ENCODE results near the gene TRAPPC10. TPM values are rescaled to one million over a fixed set of nuclear protein-coding genes. Genes with fewer than 3 reads are reported as not detected.
A peak's percentile ranks its signal among the peaks of the same experiment; 100 is the strongest.

The TRAPPC10 gene
- total RNA-seq, 3 donors from 2014 or later, result 43.0 to 48.1 (median 44.8) TPM

- H3K27me3 Mint-ChIP-seq (ENCODE audit: low read depth), result no peaks in the 10 kb centered on the region
- peaks cover 2% of the 10 kb centered on the region for H3K36me3 Mint-ChIP-seq (ENCODE audit: insufficient read depth)
- H3K4me3 Mint-ChIP-seq, result no peak overlapping the region
- ATAC-seq (no peak), DNase-seq (no peak)
- H3K9me3 Mint-ChIP-seq, result no peaks in the 10 kb centered on the region
- peaks cover 5% of the 10 kb centered on the region for H3K4me1 Mint-ChIP-seq (ENCODE audit: low read depth)
Measured at GRCh38 chr21:44005593-44005992, 6.5 kb upstream of the TRAPPC10 start.

GRCh38 chr21:44006017-44006619 lies 6.0 kb upstream of the TRAPPC10 start:
- Mint-ChIP-seq H3K4me1 (ENCODE audit: low read depth) (peaks cover 8% of the 10 kb centered on the region), H3K27me3 (ENCODE audit: low read depth) (no peaks in the 10 kb centered on the region), H3K9me3 (no peaks in the 10 kb centered on the region), H3K4me3 (no peak overlapping the region), H3K36me3 (ENCODE audit: insufficient read depth) (peaks cover 2% of the 10 kb centered on the region)
- ATAC-seq (no peak), DNase-seq (no peak)

- Mint-ChIP-seq H3K36me3 (ENCODE audit: insufficient read depth) (peaks cover 2% of the 10 kb centered on the region), H3K4me3 (no peak overlapping the region), H3K9me3 (no peaks in the 10 kb centered on the region), H3K27me3 (ENCODE audit: low read depth) (no peaks in the 10 kb centered on the region), H3K4me1 (ENCODE audit: low read depth) (peaks cover 11% of the 10 kb centered on the region)
- no peak for DNase-seq
- ATAC-seq, result no peak
Measured at GRCh38 chr21:44006656-44007055, 5.5 kb upstream of the TRAPPC10 start.

- H3K4me3 Mint-ChIP-seq, result peak overlapping the region; percentile 46
- DNase-seq (no peak), ATAC-seq (no peak)
- peaks cover 2% of the 10 kb centered on the region for H3K36me3 Mint-ChIP-seq (ENCODE audit: insufficient read depth)
- peaks cover 33% of the 10 kb centered on the region for H3K4me1 Mint-ChIP-seq (ENCODE audit: low read depth)
- H3K9me3 Mint-ChIP-seq, result no peaks in the 10 kb centered on the region
- no peaks in the 10 kb centered on the region for H3K27me3 Mint-ChIP-seq (ENCODE audit: low read depth)
Measured at GRCh38 chr21:44010429-44010828, 1.7 kb upstream of the TRAPPC10 start.

- no peak for ATAC-seq
- peaks cover 39% of the 10 kb centered on the region for H3K4me1 Mint-ChIP-seq (ENCODE audit: low read depth)
- peak overlapping the region; percentile 87 for H3K4me3 Mint-ChIP-seq
- DNase-seq, result no peak
- no peaks in the 10 kb centered on the region for H3K27me3 Mint-ChIP-seq (ENCODE audit: low read depth)
- H3K36me3 Mint-ChIP-seq (ENCODE audit: insufficient read depth), result peaks cover 2% of the 10 kb centered on the region
- H3K9me3 Mint-ChIP-seq, result no peaks in the 10 kb centered on the region
Measured at GRCh38 chr21:44011123-44011522, 986 bp upstream of the TRAPPC10 start.

- peaks cover 52% of the 10 kb centered on the region for H3K4me1 Mint-ChIP-seq (ENCODE audit: low read depth)
- H3K4me3 Mint-ChIP-seq, result peak overlapping the region; percentile 92
- H3K36me3 Mint-ChIP-seq (ENCODE audit: insufficient read depth), result peaks cover 2% of the 10 kb centered on the region
- DNase-seq, result peak; percentile 81
- no peaks in the 10 kb centered on the region for H3K9me3 Mint-ChIP-seq
- H3K27me3 Mint-ChIP-seq (ENCODE audit: low read depth), result no peaks in the 10 kb centered on the region
- ATAC-seq, result peak; percentile 78 to 81
Measured at GRCh38 chr21:44012474-44013379, 618 bp downstream of the TRAPPC10 start.

- H3K36me3 Mint-ChIP-seq (ENCODE audit: insufficient read depth), result no peaks in the 10 kb centered on the region
- H3K4me3 Mint-ChIP-seq, result peak overlapping the region; percentile 92
- no peaks in the 10 kb centered on the region for H3K27me3 Mint-ChIP-seq (ENCODE audit: low read depth)
- H3K9me3 Mint-ChIP-seq, result no peaks in the 10 kb centered on the region
- ATAC-seq (no peak), DNase-seq (peak; percentile 33)
- H3K4me1 Mint-ChIP-seq (ENCODE audit: low read depth), result peaks cover 59% of the 10 kb centered on the region
Measured at GRCh38 chr21:44013380-44014088, 1.4 kb downstream of the TRAPPC10 start.

GRCh38 chr21:44017601-44018000 lies 5.5 kb downstream of the TRAPPC10 start:
- Mint-ChIP-seq H3K4me1 (ENCODE audit: low read depth) (peaks cover 81% of the 10 kb centered on the region), H3K27me3 (ENCODE audit: low read depth) (no peaks in the 10 kb centered on the region), H3K9me3 (no peaks in the 10 kb centered on the region), H3K4me3 (no peak overlapping the region), H3K36me3 (ENCODE audit: insufficient read depth) (peaks cover 2% of the 10 kb centered on the region)
- ATAC-seq (no peak), DNase-seq (no peak)

- Mint-ChIP-seq H3K36me3 (ENCODE audit: insufficient read depth) (peaks cover 2% of the 10 kb centered on the region), H3K27me3 (ENCODE audit: low read depth) (no peaks in the 10 kb centered on the region), H3K4me1 (ENCODE audit: low read depth) (peaks cover 83% of the 10 kb centered on the region), H3K4me3 (no peak overlapping the region), H3K9me3 (no peaks in the 10 kb centered on the region)
- ATAC-seq (no peak), DNase-seq (no peak)
Measured at GRCh38 chr21:44018127-44018526, 6.0 kb downstream of the TRAPPC10 start.

GRCh38 chr21:44018813-44019567 lies 6.9 kb downstream of the TRAPPC10 start:
- H3K9me3 Mint-ChIP-seq, result no peaks in the 10 kb centered on the region
- H3K27me3 Mint-ChIP-seq (ENCODE audit: low read depth), result no peaks in the 10 kb centered on the region
- peaks cover 83% of the 10 kb centered on the region for H3K4me1 Mint-ChIP-seq (ENCODE audit: low read depth)
- ATAC-seq (peak; percentile 36 to 41), DNase-seq (no peak)
- H3K36me3 Mint-ChIP-seq (ENCODE audit: insufficient read depth), result peaks cover 2% of the 10 kb centered on the region
- H3K4me3 Mint-ChIP-seq, result peak overlapping the region; percentile 19

GRCh38 chr21:44019568-44019958 lies 7.5 kb downstream of the TRAPPC10 start:
- Mint-ChIP-seq H3K4me1 (ENCODE audit: low read depth) (peaks cover 83% of the 10 kb centered on the region), H3K9me3 (no peaks in the 10 kb centered on the region), H3K36me3 (ENCODE audit: insufficient read depth) (peaks cover 2% of the 10 kb centered on the region), H3K4me3 (no peak overlapping the region), H3K27me3 (ENCODE audit: low read depth) (no peaks in the 10 kb centered on the region)
- no peak for DNase-seq
- no peak for ATAC-seq

- DNase-seq, result no peak
- H3K9me3 Mint-ChIP-seq, result no peaks in the 10 kb centered on the region
- H3K27me3 Mint-ChIP-seq (ENCODE audit: low read depth), result no peaks in the 10 kb centered on the region
- ATAC-seq, result no peak
- H3K4me3 Mint-ChIP-seq, result no peak overlapping the region
- peaks cover 85% of the 10 kb centered on the region for H3K4me1 Mint-ChIP-seq (ENCODE audit: low read depth)
- peaks cover 2% of the 10 kb centered on the region for H3K36me3 Mint-ChIP-seq (ENCODE audit: insufficient read depth)
Measured at GRCh38 chr21:44020551-44020950, 8.4 kb downstream of the TRAPPC10 start.

GRCh38 chr21:44021064-44021463 lies 9.0 kb downstream of the TRAPPC10 start:
- Mint-ChIP-seq H3K36me3 (ENCODE audit: insufficient read depth) (peaks cover 2% of the 10 kb centered on the region), H3K9me3 (no peaks in the 10 kb centered on the region), H3K4me3 (no peak overlapping the region), H3K27me3 (ENCODE audit: low read depth) (no peaks in the 10 kb centered on the region), H3K4me1 (ENCODE audit: low read depth) (peaks cover 85% of the 10 kb centered on the region)
- ATAC-seq, result no peak
- no peak for DNase-seq

- DNase-seq (no peak), ATAC-seq (peak in 1 of 2 donors; percentile 34)
- H3K27me3 Mint-ChIP-seq (ENCODE audit: low read depth), result no peaks in the 10 kb centered on the region
- H3K4me1 Mint-ChIP-seq (ENCODE audit: low read depth), result peaks cover 82% of the 10 kb centered on the region
- no peak overlapping the region for H3K4me3 Mint-ChIP-seq
- H3K36me3 Mint-ChIP-seq (ENCODE audit: insufficient read depth), result peaks cover 7% of the 10 kb centered on the region
- H3K9me3 Mint-ChIP-seq, result no peaks in the 10 kb centered on the region
Measured at GRCh38 chr21:44024257-44024656, 12.1 kb downstream of the TRAPPC10 start.

Measured in activated T-cell treated with anti-CD3 and anti-CD28 coated beads, Interleukin-2, amount 50 U/mL, for 4 hours (primary cell).